ENCODE measurements around the gene EN2.

The EN2 gene

DNA sequence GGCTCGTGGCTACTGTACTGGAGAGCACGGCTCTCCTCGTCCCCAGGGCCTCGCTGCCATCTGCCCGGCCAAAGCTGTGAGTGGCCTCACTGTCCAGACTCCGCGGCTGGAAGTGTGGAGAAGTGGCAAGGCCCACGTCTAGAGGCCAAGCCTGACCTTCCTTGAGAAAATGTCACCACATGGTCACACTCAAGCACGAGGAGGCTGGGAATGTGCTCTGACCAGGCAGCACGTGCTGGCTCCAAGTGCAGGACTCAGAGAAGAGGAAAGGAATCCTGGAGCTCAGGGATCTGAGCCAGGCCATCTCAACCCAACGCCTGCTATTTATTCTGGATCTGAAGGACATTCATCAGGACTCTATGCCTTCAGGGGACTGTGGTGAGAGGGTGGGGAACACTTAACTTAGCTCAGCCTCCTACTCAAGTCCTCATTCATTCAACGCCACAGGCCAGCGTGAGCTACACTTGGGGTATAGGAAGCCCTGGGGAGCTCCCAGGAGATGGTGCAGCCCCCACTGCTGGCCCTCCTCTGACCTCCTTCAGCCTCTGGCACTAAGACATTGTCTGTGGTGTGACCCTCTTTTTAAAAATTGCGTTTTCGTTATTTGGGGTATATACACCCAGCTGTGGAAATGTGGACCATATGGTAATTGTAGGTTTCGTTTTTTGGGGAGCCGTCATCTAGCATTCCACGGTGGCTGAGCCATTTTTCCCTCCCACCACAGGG is 29.0 kb downstream of the EN2 start:
- DNase-seq (ENCODE audit: low spot score), result no peak

DNA sequence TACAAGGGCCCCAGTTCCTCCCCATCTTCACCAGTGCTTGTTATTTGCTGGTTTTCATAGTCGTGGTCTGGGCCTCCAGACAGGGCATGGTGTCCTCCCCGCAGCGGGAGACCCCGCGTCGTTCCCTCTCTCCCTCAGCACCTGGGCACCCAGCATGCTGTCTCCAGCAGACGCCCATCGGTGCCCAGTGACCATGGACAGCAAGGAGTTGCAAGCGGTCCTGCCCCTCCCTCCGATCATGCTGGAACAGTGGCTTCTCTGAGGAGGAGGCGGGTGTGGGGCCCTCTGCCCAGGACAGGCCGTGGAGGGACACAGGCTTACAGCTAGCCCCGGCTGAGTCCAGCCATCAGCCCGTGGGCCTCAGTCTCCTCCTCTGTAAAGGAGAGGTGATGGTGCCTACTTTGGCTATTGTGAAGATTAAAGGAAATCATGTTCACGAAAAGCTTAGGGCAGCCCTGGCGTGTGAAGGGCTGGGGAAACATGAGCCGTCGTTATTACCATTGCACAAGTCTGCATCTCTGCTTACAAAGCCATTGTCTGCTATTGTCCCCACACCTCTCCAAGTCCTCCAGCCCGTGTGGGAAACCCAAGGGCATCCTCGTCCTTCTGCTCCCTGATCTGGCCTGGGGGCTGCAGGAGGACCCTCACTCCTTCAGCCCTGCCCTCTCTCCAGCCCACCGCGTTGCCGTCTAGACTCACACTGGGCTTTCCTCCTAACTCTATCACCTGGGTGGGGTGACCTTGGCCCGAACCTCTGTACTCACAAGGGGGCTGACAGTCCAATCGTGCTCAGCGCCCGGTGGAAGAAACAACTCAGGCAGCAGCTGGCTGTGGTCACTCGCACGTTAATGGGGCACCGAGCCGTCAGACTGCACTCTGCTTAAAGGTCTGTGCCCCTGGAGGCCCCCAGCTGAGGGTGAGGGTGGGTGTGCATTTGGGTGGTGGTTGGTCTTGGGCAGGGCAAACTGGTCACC is 29.9 kb downstream of the EN2 start:
- DNase-seq (ENCODE audit: low spot score), result no peak

DNA sequence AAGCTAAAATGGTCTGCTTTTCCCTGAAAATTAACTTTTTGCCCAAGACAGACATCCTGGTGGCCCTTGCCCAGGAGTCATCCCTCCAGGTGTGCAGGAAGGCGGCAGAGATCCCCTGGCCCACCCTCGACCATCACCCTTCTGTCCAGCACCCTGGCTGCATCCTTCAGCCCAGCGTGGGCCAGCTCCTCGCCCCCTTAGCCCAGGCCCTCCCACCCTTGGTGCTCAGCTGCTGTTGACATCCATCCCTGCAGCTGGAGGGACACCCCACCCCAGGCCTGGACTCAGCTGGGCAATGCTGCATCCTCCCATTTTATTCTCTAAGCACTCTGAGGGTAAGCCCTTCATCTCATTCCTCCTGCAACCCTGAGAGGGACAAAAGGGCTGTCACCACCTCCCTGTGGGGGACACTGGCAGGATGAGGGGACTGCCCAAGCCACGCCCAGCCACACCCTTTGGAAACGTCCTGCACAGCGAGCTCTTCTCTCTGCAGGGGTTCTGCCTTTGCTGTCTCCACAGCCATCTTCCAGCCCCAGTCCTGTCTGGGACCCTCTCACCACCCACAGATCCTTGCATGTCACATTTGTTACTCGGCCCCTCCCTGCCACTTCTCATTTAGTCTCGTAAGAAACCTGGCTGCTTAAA is 30.7 kb downstream of the EN2 start:
- no peak for DNase-seq (ENCODE audit: low spot score)

DNA sequence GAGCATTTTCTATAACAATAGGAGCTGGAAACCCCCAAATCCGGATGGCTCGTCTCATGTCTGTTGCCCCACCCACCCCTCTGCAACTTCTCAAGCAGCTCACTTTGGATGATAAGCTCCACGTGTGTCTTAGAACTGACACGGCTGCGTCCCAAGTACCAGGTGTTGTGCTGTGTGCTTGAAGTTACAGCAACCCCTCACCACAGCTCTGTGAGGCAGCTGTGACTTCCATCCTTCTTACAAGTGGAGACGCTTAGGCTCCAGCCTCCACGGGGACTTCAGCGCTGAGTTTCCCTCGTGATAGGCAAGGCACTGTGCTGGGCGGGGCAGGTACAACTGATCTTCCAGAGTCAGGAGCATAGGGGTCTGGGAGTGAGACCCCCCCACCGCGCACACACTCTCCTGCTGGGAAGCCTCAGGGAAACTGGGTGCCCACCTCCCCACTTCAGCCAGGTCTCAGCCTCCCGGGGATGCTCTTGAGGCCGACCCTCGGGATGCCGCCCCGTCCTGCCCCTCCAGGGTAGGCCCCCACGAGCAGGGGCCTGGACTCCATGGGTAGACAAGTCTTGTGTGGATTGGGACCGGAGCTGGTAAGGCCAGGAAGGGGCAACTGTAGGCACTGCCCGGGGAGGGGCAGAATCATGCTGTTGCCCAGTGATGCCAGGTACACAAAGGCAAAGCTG is 31.4 kb downstream of the EN2 start:
- no peak for DNase-seq (ENCODE audit: low spot score)

DNA sequence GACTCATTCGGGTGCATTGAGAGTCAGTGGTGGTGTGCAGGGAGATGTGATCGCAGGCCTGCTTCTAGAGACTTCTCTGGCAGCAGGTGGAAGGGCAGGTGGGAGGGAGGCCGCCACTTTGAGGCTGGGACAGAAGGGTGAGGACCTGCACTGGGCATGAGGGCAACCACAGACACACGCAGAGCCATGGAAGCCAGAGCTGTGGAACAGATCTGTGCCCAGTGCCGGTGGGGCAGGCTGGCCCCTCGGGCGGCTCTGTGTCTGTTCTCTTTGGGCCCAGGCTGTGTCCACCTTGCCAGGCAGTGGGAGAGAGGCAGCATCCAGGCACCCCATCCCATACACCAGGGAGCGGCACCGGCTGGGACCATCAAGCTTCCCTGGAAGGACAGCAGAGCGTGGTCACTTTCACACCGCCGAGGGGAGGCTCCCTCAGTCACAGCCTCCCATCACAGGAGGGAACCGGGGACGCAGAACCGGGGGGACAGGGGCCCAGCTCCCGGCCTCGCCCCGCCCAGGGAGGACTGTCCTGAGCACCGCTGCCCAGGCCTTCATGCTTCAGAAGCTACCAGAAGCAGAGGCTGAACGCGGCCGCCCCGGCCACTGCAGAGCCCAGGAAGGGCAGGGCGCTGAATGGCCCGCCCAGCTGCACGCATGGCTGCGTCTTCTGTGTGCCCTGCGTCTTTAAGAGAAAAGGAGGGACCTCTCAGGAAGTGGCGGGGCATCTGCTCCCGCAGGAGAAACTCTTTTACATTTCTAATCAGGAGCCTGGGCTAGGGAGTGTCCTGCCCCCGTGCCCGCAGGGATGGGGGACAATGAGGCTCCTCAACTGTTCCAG is 32.1 kb downstream of the EN2 start:
- no peak for DNase-seq (ENCODE audit: low spot score)

DNA sequence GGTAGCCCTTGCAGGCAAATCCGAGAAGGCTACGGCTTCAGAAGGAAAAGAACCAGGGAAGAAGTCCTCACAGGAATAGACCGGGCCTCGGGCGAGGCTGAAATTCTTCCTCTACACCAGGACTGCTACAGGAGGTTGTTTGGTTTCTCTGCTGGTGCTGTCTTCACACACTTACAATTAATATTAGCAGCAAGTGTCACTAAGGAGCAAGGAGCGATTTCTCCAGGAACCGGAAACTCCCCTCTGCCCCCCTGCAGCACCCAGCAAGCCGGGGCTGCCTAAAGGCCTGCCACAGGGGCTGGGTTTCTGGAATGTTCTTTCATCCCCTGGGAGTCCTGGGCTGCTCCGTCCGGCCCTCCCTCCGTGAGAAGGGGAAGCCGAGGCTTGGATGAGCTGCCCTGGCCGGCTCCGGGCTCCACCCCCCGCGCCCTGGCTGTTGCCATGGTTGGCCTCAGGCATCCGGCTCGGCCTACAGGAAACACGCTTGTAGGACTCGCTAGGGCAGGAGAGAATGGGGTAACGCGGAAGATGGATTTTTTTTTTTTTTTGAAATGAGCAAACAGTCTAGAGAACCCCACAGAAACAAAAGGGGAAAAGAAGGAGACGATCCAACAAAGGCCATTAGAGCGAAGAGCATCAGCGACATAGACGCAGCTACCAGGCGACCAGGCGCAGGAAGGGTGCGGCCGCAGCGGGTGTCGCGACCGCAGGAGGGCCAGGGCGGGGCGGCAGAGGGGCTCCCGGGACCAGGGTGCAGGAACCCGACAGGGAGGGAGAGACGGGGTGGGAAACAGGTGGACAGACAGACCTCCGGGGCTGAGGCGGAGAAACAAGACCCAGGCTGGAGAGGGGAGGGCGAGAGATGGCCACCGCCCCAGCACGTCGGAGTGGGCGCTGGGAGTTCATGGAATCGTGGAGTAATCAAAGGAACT is 33.0 kb downstream of the EN2 start:
- DNase-seq (ENCODE audit: low spot score), result no peak

DNA sequence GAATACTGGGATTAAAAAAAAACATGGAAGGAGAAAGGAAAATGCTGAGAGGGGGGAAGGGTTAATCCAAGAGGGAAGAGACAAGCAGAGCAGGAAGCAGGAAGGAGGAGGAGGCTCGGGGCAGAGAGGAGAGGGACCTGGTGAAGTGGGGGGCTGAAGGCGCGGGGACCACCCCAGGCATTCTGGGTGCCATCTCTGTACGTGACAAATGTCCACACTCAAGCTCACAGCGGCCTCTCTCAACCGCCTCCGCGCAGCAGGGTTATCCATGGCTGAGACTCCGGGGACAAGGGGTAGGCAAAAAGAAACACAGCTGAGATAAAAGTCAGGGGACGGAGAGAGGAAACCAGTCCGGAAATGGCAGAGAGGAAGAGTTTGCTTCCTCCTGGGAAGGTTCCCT is 33.9 kb downstream of the EN2 start:
- no peak for DNase-seq (ENCODE audit: low spot score)

DNA sequence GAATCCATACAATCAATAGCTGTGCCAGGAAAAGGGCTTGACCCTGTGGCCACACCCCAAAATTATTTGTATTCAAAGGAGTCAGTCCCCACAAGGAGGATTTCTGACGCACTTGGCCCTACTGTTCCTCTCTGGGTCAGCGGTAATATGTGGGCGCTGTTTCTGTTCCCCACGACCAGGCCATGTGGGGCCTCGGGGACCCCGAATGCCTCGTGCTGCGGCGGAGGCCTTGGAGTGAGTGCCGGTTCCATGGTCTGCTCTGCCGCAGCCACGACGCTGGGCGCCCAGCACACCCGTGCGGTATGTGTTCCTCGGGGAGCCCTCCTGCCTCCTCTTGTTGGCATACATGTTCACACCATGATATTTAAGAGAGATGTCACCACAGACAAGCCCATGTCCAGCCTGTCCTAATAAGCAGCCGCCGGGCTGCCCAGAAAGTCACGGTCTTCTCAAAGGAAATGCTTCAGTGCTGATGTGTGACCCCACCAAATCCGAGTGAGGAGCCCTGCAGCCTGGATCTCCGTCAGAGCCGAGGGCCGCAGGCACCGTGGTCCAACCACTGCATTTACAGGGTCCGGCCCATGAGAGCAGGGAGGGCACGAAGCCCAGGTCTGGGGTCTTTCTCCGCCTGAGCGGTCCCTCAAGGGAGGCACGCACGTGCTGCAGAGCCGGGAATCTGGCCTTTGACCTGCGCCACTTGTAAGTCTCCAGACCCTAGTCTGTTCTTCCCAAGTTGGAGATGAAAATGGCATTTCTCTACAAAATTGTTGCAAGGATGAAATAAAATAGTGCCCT is 36.0 kb downstream of the EN2 start:
- no peak for DNase-seq (ENCODE audit: low spot score)

DNA sequence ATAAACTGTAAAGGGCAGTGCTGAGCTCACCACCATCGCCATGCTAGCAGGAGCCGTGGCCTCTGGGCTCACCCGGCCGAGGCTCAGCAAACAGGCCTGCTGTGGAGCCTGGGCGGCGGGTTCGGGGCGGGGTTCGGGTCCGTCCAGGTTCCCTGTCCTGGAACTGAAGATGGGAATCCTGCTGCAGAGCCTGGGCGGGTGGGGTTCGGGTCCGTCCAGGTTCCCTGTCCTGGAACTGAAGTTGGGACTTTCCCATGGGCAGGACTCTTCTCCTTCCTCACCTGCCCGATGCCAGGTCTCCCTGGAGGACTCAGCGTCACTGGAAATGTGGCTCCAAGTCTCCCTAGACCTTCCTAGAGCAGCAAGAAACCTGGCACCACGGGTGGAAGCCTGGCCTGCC is 36.6 kb downstream of the EN2 start:
- DNase-seq (ENCODE audit: low spot score), result no peak

DNA sequence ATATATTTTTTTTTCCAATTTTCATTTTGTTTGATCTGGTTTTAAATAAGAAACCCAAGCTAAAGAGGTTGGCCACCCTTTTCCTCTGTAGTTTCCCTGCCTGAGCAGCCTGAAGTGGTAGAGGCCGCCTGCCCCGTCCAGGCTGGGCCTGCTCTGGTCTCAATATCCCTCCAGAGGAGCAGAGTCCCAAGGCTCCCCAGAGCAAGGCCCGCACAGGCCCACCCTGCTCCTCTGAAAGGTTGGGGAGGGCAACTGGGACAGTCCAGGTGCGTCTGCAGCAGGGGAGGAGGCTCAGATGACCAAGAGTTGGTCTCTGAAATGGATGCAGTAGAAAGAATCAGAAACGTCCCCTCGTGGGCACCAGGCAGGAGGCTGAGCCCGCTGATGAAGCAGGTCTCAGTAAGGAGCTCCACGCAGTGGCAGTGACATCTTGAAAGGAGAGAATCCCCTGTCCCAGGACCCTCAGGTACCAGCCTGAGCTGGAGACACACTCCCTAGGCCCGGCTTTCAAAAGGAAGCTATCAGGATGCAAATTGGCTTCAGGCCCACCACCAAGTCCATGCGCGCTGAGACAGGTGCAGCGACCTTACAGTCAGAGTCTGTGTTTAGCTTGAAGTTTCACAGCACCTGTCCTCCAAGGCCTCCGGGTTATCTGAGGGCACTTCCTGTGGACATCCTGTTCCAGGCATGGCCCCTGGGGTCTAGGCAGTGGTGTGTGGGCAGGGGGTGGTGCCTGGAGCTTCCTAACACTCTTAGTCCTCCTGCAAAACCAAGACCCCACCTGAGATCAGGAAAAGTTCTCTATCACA is 37.7 kb downstream of the EN2 start:
- DNase-seq (ENCODE audit: low spot score), result no peak

DNA sequence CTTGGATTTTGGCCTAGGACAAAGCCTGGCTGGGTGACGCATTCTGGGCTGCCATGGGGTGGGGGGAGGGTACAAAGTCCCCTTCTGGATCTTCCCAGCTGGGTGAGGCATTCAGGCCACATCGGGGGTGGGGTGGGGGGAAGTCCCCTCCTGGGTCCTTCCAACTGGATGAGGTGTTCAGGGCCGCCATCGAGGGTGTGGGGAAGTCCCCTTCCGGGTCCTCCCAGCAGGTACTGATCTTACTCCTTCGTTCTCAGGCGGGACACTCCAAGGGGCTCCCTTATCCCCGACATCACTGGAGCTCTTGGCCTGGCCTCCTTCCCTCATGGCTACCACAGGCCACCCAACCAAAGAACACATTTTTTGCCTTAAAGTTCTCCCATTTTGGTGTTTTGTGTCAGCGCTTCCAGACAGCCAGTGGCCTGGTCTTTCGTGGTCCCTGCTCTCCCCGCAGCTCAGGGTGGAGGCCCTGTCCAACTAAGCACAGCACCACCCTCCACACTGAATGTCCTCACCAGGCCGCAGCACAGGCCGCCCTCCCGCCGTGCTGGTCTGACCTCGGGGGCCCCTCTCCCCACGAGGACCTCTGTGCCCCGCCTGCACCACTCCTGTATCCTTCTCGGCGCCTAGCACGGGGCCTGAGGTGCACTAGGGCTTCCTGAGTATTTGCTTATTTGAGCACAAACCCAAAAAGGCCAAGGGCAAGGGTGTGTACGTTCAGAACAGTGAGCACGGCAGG is 38.5 kb downstream of the EN2 start:
- no peak for DNase-seq (ENCODE audit: low spot score)

DNA sequence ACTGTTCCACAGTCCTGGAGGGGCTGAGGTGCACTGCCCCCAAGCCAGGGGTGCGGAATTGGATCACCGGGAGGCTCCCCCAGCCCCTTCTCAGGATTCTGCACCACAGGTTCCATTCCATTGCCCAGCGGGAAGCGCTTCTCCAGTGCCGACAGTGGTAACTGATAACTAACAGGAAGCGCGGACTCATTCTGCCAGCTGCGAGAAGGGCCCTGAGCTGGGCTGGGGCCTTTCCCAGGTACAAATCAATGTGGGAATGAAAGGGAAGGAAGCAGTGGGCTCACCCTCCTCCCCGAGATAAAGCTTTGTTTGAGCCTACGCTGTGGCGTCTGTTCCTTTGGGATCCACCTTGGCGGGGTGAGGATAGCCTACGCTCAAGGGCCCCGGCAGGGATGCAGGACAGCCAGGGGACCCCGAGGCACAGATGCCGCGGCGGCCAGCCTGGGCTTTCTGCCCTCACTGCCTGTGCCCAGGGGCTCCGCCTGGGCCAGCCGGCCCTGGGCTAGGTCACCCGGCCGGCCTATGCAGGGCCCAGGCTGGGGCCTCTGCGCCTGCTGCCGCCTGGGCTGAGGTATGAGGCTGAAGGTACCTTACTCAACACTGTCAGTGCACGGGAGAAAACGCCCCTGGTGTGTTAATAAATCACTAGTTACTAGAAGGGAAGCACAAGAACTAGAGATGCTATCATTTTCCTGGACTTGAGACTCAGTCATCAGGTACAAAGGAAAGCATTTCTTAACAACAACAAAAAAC is 39.4 kb downstream of the EN2 start:
- no peak for DNase-seq (ENCODE audit: low spot score)

DNA sequence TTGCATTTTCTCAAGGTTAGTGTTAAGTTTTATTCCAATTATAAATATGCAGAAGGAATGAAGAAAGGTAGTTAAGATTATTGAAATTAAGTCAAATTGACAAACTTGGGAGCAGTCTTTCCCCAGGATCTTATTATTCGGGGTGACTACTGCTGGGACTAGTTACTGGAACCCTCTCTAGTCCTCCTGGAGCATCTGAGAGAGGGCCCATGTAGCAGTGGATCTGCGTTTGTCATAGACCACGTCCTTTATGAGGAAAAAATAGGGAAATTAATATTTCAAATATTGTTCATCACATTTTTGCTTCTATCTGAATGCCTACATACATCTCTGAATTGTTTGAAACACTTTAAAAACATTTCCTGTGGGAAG is 47.5 kb downstream of the EN2 start:
- DNase-seq (ENCODE audit: low spot score), result no peak

DNA sequence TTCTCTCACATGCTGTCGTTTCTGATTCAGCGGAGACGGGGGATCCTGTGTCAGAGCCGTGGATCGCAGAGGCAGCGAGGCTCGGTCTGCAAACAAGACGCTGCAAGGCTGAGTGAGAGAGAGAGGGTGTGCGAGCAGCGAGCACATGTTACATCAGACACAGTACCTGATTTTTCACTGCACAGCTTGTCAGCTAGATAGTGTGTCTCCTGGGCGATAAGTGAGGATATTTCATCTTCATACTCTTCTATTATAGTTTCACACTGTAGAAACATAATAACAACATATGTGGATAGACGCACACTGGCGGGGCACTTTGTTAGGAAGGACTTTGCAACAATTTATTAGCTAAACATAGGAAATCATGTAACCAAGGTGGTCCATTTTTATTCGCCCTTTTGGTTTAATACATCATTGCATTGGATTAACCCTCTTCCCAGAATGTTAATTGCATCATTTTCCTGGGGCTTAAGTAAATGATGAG is 49.0 kb downstream of the EN2 start:
- DNase-seq (ENCODE audit: low spot score), result no peak

DNA sequence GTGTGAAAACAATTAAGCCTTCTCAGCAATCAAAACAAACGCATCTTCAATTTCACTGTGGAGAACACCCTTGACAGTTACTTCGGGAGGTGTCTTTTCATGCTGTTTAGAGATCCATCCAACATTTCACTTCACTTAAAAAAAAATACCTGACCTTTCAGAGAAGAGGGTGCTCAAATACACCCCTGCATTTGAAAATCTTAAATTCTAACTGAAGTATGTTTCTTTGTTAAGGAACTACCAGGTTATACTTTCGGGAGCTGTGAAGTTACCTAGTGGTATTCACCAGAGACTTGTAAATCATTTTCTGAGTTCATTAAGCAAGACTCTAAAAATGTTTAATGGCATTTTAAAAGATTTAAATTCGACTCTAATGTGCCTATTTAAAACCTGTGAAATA is 49.6 kb downstream of the EN2 start:
- no peak for DNase-seq (ENCODE audit: low spot score)

DNA sequence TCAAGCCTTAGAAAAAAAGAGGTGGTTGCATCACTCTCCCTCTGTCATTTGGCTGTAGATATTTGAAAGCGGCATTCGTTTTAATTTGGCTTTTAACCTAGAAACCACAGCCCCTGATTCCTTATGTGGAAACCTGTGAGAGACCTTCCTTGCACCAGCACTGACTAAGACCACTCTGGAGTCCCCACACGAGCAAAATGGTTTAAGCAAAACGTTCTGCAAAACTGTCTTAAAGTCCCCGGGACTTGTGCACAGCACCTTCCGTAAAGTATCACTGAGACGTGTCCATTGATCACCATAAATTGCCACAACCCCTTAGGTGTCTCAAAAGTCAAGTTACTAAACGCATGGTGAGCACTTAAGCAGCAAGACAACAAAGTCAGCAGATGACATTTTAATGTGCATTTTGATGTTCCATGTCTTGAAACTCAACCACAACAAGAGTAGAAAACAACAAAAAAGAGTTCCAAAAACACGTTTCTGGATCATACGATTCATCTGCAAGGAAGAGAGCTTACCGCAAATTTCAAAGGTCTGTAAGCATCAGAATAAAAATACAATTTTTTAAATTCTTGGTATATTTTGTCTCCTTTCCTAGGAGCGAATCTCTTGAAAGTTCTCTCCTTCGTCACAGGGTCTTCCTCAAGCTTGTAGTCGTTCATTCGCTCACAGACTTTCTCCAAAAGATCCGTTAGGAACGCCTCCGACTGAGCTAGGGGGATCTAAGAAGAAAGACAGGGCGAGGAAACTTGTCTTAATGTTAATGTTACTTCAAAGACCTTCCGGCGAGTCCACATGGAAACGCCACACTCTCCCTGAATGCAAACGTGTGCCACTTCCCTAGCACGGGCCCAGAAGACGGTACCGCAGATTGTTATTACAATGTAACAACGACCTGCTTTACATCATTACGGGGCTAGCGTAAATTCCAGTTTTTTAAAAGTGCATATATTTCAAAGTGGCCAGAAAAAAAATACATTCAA is 50.7 kb downstream of the EN2 start:
- no peak for DNase-seq (ENCODE audit: low spot score)
